Esophagus muscularis mucosa (tissue), 4 donors: Measurements from ENCODE around the gene TMEM176B. TPM values are rescaled to one million over a fixed set of nuclear protein-coding genes. Genes with fewer than 3 reads are reported as not detected.

Source experiments
- DNase-seq: peaks from one replicate; pipeline ENCODE4 v3.0.0-alpha.2; 2017; ENCODE audit errors: extremely low spot score
- H3K27ac ChIP-seq, 4 donors: fragments of 200-600 bp; sonication (generic); replicated peaks in 1 of 4; 1 replicate in 3 of 4; 2 replicates in 1 of 4; pipeline ENCODE4 v1.5.1; 2016 to 2019; ENCODE audit warnings: mild to moderate bottlenecking in 1 of 4
- H3K27me3 ChIP-seq, 4 donors: fragments of 200-600 bp; sonication (generic); one replicate each; pipeline versions ENCODE4 v1.5.1 to v1.6.0; 2016 to 2019
- H3K36me3 ChIP-seq, 4 donors: fragments of 200-600 bp; sonication (generic); one replicate each; pipeline ENCODE4 v1.5.1; 2016 to 2019
- H3K4me1 ChIP-seq, 4 donors: fragments of 200-600 bp; sonication (generic); one replicate each; pipeline ENCODE4 v1.5.1; 2016 to 2019
- H3K4me3 ChIP-seq, 4 donors: fragments of 200-600 bp; sonication (generic); 1 replicate in 2 of 4; 2 replicates in 2 of 4; pipeline ENCODE4 v1.5.1; 2016 to 2019; ENCODE audit warnings: mild to moderate bottlenecking in 4 of 4, moderate library complexity in 1 of 4
- H3K9me3 ChIP-seq, 4 donors: fragments of 200-600 bp; sonication (generic); 1 replicate in 3 of 4; 2 replicates in 1 of 4; pipeline ENCODE4 v1.5.1; 2016 to 2019
- EP300 ChIP-seq: sonication (generic); formaldehyde crosslinking; IDR thresholded peaks from one replicate; pipeline ENCODE4 v1.6.1; 2017; ENCODE audit warnings: antibody characterized with exemption
- POLR2A ChIP-seq: fragments of 450-650 bp; IDR thresholded peaks from one replicate; pipeline ENCODE4 v1.6.1; 2017; ENCODE audit warnings: antibody characterized with exemption, moderate library complexity, mild to moderate bottlenecking, low read depth
- POLR2AphosphoS5 ChIP-seq, 2 donors: sonication (generic); formaldehyde crosslinking; IDR thresholded peaks; one replicate each; pipeline ENCODE4 v1.6.1; 2017; ENCODE audit warnings: antibody characterized with exemption in 2 of 2
- WGBS: methylation state at CpG from one replicate; pipeline ENCODE4 v1.1.5; 2018; 5-methylcytosine and 5-hydroxymethylcytosine counted together
- intact Hi-C: fragments of 100-400 bp; cut with DNase I; formaldehyde crosslinking; loops from one replicate; pipeline ENCODE4 v1.15.1; 2023
- total RNA-seq, 4 donors: library from RNA; depleted of rRNA; stranded (reverse); fragments of >200 nt; gene quantifications; one replicate each; pipeline versions ENCODE4 v1.1.0 to v1.2.1, GENCODE V29; 2016
- TF ChIP-seq, protein P1 (sequence below), 3 experiments: fragments of 200-600 bp in 2 of 3; fragments of 450-650 bp in 1 of 3; sonication (generic) in 2 of 3; IDR thresholded peaks; one replicate each; pipeline ENCODE4 v1.5.1; 2017 to 2019; ENCODE audit warnings: antibody characterized with exemption in 3 of 3, mild to moderate bottlenecking in 2 of 3, moderate library complexity in 1 of 3

Gene TMEM176B
- total RNA-seq, 4 donors from 2014 or later, result 19.5 to 58.2 (median 54.1) TPM

DNA sequence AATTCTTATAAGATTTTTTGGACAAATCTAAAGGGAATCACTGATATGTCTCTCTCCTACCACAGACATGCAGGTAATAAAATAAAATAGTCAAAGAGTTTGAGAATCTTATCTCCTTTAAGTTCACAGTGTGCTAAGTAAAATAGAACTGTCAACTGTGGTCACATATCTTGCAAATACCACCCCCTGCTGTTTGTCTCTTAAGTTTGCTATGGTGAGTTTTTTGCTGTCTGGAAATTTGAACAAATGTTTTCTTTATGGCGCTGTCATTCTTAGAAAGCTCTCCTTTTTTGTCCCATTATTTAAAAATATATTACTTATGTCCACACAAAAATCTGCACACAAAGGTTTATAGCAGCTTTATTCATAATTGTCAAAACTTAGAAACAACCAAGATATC is 43.3 kb downstream of the TMEM176B start:
- Histone ChIP-seq H3K4me1 (peaks cover 4 to 27% (median 21%) of the 10 kb centered on the region in 4 donors), H3K27ac (no peak overlapping the region), H3K27me3 (no peaks in the 10 kb centered on the region), H3K36me3 (no peaks in the 10 kb centered on the region), H3K4me3 (no peak overlapping the region), H3K9me3 (no peaks in the 10 kb centered on the region)
- no peak for DNase-seq
- intact Hi-C loops, result loop anchor here (2.0 kb wide), 1 partner anchor 306 kb away; the partner anchor contains the start of gene GIMAP8
- WGBS, result 41% methylated on average over 1 of the region's 1 CpG
- TF ChIP-seq, protein P1, sequence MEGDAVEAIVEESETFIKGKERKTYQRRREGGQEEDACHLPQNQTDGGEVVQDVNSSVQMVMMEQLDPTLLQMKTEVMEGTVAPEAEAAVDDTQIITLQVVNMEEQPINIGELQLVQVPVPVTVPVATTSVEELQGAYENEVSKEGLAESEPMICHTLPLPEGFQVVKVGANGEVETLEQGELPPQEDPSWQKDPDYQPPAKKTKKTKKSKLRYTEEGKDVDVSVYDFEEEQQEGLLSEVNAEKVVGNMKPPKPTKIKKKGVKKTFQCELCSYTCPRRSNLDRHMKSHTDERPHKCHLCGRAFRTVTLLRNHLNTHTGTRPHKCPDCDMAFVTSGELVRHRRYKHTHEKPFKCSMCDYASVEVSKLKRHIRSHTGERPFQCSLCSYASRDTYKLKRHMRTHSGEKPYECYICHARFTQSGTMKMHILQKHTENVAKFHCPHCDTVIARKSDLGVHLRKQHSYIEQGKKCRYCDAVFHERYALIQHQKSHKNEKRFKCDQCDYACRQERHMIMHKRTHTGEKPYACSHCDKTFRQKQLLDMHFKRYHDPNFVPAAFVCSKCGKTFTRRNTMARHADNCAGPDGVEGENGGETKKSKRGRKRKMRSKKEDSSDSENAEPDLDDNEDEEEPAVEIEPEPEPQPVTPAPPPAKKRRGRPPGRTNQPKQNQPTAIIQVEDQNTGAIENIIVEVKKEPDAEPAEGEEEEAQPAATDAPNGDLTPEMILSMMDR (IDR thresholded peaks at IDR 0.05), result peak; percentile 31 to 43 (median 34)
- no peak for TF ChIP-seq EP300
- TF ChIP-seq POLR2AphosphoS5 (IDR thresholded peaks at IDR 0.05), result no peak
- no peak for TF ChIP-seq POLR2A

DNA sequence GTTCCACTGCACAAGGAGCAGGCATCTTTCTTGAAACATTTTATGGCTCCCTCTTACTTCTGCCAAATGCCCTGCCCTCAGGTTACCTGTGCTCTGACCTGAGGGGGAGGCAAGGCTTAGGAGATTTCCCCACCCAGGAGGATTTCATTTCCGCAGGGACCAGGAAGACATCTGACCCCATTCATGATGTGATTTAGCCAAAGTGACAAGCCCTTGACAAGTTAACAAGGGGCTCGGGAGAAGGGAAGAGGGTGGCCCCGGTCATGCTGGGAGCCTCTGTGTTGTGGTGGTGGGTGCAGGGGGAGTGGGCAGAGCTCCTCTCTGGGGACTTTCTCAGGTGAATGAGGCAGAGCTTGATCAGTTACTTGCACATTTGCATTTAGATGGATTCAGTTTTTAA is 44.0 kb downstream of the TMEM176B start:
- Histone ChIP-seq H3K27me3 (no peaks in the 10 kb centered on the region), H3K27ac (peak overlapping the region in 3 of 4 donors; percentile 28 to 54 (median 40)), H3K4me3 (no peak overlapping the region), H3K4me1 (peaks cover 4 to 27% (median 25%) of the 10 kb centered on the region in 4 donors), H3K9me3 (no peaks in the 10 kb centered on the region), H3K36me3 (no peaks in the 10 kb centered on the region)
- no peak for DNase-seq
- WGBS, result 88% methylated on average over 3 of the region's 3 CpGs
- TF ChIP-seq, protein P1 (IDR thresholded peaks at IDR 0.05), result no peak
- TF ChIP-seq EP300 (no peak), POLR2A (no peak), POLR2AphosphoS5 (IDR thresholded peaks at IDR 0.05) (no peak)
- intact Hi-C loops, result loop anchor here (2.0 kb wide), 1 partner anchor 305 kb away; the partner anchor contains the start of gene GIMAP8

- Histone ChIP-seq H3K36me3 (no peaks in the 10 kb centered on the region), H3K9me3 (no peaks in the 10 kb centered on the region), H3K4me3 (no peak overlapping the region), H3K27ac (peak overlapping the region in 3 of 4 donors; percentile 28 to 54 (median 40)), H3K4me1 (peaks cover 4 to 27% (median 25%) of the 10 kb centered on the region in 4 donors), H3K27me3 (no peaks in the 10 kb centered on the region)
- no peak for TF ChIP-seq POLR2AphosphoS5 (IDR thresholded peaks at IDR 0.05)
- TF ChIP-seq, protein P1 (IDR thresholded peaks at IDR 0.05), result no peak
- TF ChIP-seq EP300, result no peak
- TF ChIP-seq POLR2A, result no peak
- WGBS, result 75% methylated on average over 4 of the region's 4 CpGs
- intact Hi-C loops, result loop anchor here (2.0 kb wide), 1 partner anchor 305 kb away; the partner anchor contains the start of gene GIMAP8
- no peak for DNase-seq
Observed at GRCh38 chr7:150755473-150756099, 44.6 kb downstream of the TMEM176B start.

GRCh38 chr7:150754951-150755350 is 45.2 kb downstream of the TMEM176B start:
- peaks cover 4 to 27% (median 25%) of the 10 kb centered on the region in 4 donors for H3K4me1 ChIP-seq
- no peaks in the 10 kb centered on the region for H3K36me3 ChIP-seq
- peak overlapping the region in 2 of 4 donors; percentile 17 to 45 for H3K27ac ChIP-seq
- intact Hi-C loops, result no loop called here
- H3K4me3 ChIP-seq, result no peak overlapping the region
- no peaks in the 10 kb centered on the region for H3K27me3 ChIP-seq
- no peak for DNase-seq
- H3K9me3 ChIP-seq, result no peaks in the 10 kb centered on the region
- TF ChIP-seq EP300, result no peak
- TF ChIP-seq, protein P1 (IDR thresholded peaks at IDR 0.05), result no peak
- TF ChIP-seq POLR2AphosphoS5 (IDR thresholded peaks at IDR 0.05), result no peak
- no peak for TF ChIP-seq POLR2A
